CD4-positive, alpha-beta T cell treated with Interferon alpha-2 for 1 hour (primary cell): ENCODE results near the gene CHST7.
"Not testable (repeated sequence)": the region's sequence is repeated elsewhere in the genome, so short reads cannot be mapped to it uniquely, and the experiment has no call there.

Experiments used
- DNase-seq, 2 donors: peaks; one replicate each; pipeline ENCODE4 v3.0.0-alpha.2; 2020 to 2022

Gene CHST7

GRCh38 chrX:46573331-46573891 lies at the start of gene CHST7:
TSS of gene CHST7 (plus strand) at chrX:46573765. CDS start at chrX:46573932, 167 bp downstream.
- DNase-seq = peak; percentile 47 to 75

GRCh38 chrX:46528640-46529039 lies 44.9 kb upstream of the CHST7 start:
- DNase-seq = not testable (repeated sequence)

GRCh38 chrX:46529740-46530403 lies 43.7 kb upstream of the CHST7 start:
- DNase-seq = not testable (repeated sequence)

GRCh38 chrX:46530404-46530908 lies 43.1 kb upstream of the CHST7 start:
- not testable (repeated sequence) for DNase-seq

- no peak for DNase-seq
Measured at GRCh38 chrX:46531442-46531841, 42.1 kb upstream of the CHST7 start.

- DNase-seq = no peak
Measured at GRCh38 chrX:46543441-46543840, 30.1 kb upstream of the CHST7 start.

GRCh38 chrX:46544527-46544926 lies 29.0 kb upstream of the CHST7 start:
- DNase-seq = not testable (repeated sequence)

- DNase-seq = peak; percentile 93 to 94
Measured at GRCh38 chrX:46545111-46546005, 28.2 kb upstream of the CHST7 start, which contains the start of gene ZNF674. TSS of gene ZNF674 (minus strand) at chrX:46545421. CDS start at chrX:46542087, 3,334 bp downstream.

- DNase-seq = no peak
Measured at GRCh38 chrX:46547857-46548256, 25.7 kb upstream of the CHST7 start.

- no peak for DNase-seq
Measured at GRCh38 chrX:46549914-46550313, 23.7 kb upstream of the CHST7 start.

GRCh38 chrX:46551494-46552128 lies 22.0 kb upstream of the CHST7 start:
- DNase-seq = no peak

- DNase-seq = no peak
Measured at GRCh38 chrX:46553935-46554334, 19.6 kb upstream of the CHST7 start.

- DNase-seq = peak in 1 of 2 donors; percentile 28
Measured at GRCh38 chrX:46554942-46555341, 18.6 kb upstream of the CHST7 start.

GRCh38 chrX:46559062-46559461 lies 14.5 kb upstream of the CHST7 start:
- no peak for DNase-seq

GRCh38 chrX:46561824-46562657 lies 11.5 kb upstream of the CHST7 start:
- peak in 1 of 2 donors; percentile 9 for DNase-seq

- DNase-seq = no peak
Measured at GRCh38 chrX:46567388-46567787, 6.2 kb upstream of the CHST7 start.

GRCh38 chrX:46569621-46570020 lies 3.9 kb upstream of the CHST7 start:
- DNase-seq = no peak

GRCh38 chrX:46571423-46572339 lies 1.9 kb upstream of the CHST7 start:
- no peak for DNase-seq

- DNase-seq = peak in 1 of 2 donors; percentile 48
Measured at GRCh38 chrX:46572340-46572936, 1.1 kb upstream of the CHST7 start.
